CD4-positive, alpha-beta T cell (primary cell): ENCODE results near the gene GPR183. TPM values are rescaled to one million over a fixed set of nuclear protein-coding genes. Genes with fewer than 3 reads are reported as not detected.

ENCODE experiments used
- ATAC-seq: fragments of 200-7000 bp; cut with Tn5 transposase; one replicate; pipeline ENCODE4 v1.10.0; 2022; ENCODE audit warnings: mild to moderate bottlenecking; ENCODE audit not compliant: poor library complexity
- CTCF ChIA-PET: fragments of 350-600 bp; sonication (Branson Sonifier 250); formaldehyde crosslinking; loops from one replicate; lab custom pipeline; 2021; ENCODE audit warnings: antibody characterized with exemption, inconsistent platforms; lab: Charles Lee
- POLR2A ChIA-PET: fragments of 350-600 bp; sonication (Branson Sonifier 250); formaldehyde crosslinking; loops from one replicate; lab custom pipeline; 2021; ENCODE audit warnings: antibody characterized with exemption, inconsistent platforms; lab: Charles Lee
- DNase-seq, 14 experiments: peaks; one replicate each; pipeline ENCODE4 v3.0.0-alpha.2; 2013 to 2020; ENCODE audit warnings: mixed read lengths in 2 of 14
- H3K27ac ChIP-seq, 2 donors: one replicate each; pipeline versions ENCODE4 v1.5.1 to v1.7.0; 2013; ENCODE audit warnings: low read length in 2 of 2, low read depth in 1 of 2, mild to moderate bottlenecking in 1 of 2
- H3K27me3 ChIP-seq, 2 experiments: 1 replicate in 1 of 2; 2 replicates in 1 of 2; pipeline versions ENCODE4 v1.6.1 to v1.7.0; 2013; ENCODE audit warnings: low read length in 2 of 2, control low read depth in 1 of 2, mild to moderate bottlenecking in 1 of 2, moderate library complexity in 1 of 2; ENCODE audit not compliant: insufficient read depth in 2 of 2, control insufficient read depth in 1 of 2
- H3K36me3 ChIP-seq: one replicate; pipeline ENCODE4 v1.6.1; 2013; ENCODE audit warnings: low read length, control low read depth; ENCODE audit not compliant: insufficient read depth
- H3K4me1 ChIP-seq: one replicate; pipeline ENCODE4 v1.6.1; 2013; ENCODE audit warnings: low read length, control low read depth; ENCODE audit not compliant: insufficient read depth
- H3K4me3 ChIP-seq: one replicate; pipeline ENCODE4 v1.5.1; 2013; ENCODE audit warnings: mild to moderate bottlenecking, low read length, moderate library complexity
- H3K9me3 ChIP-seq, 2 experiments: 1 replicate in 1 of 2; 2 replicates in 1 of 2; pipeline versions ENCODE4 v1.6.1 to v1.7.0; 2013; ENCODE audit warnings: low read length in 2 of 2, mild to moderate bottlenecking in 2 of 2, control low read depth in 1 of 2, moderate library complexity in 1 of 2; ENCODE audit not compliant: control insufficient read depth in 1 of 2, insufficient read depth in 1 of 2
- H3K27ac Mint-ChIP-seq: one replicate; pipeline ENCODE4 v1.8.0; 2020; ENCODE audit warnings: mixed read lengths
- H3K27me3 Mint-ChIP-seq: one replicate; pipeline ENCODE4 v1.8.0; 2021; ENCODE audit warnings: mixed read lengths
- H3K36me3 Mint-ChIP-seq: one replicate; pipeline ENCODE4 v1.8.0; 2021; ENCODE audit warnings: low read depth, mixed read lengths
- H3K4me1 Mint-ChIP-seq: one replicate; pipeline ENCODE4 v1.8.0; 2021; ENCODE audit warnings: low read depth, mixed read lengths
- H3K4me3 Mint-ChIP-seq: one replicate; pipeline ENCODE4 v1.8.0; 2020; ENCODE audit warnings: mild to moderate bottlenecking, mixed read lengths
- H3K9me3 Mint-ChIP-seq: one replicate; pipeline ENCODE4 v1.8.0; 2020; ENCODE audit warnings: mixed read lengths
- CTCF ChIP-seq: fragments of 200-600 bp; IDR thresholded peaks from one replicate; pipeline ENCODE4 v1.8.0; 2022; ENCODE audit warnings: antibody characterized with exemption, mild to moderate bottlenecking
- intact Hi-C, 2 experiments: fragments of 100-400 bp; cut with DNase I in 1 of 2; cut with micrococcal nuclease in 1 of 2; formaldehyde crosslinking; loops; one replicate each; pipeline versions ENCODE4 v1.15.1 to v1.9.0; 2023 to 2025; cut with DNase I, micrococcal nuclease
- total RNA-seq, 174 experiments: library from RNA in 2 of 174; stranded (reverse) in 2 of 174; gene quantifications; one replicate each; pipeline ENCODE4 v1.2.3 and lab custom pipeline; 2021 to 2026

The GPR183 gene
- total RNA-seq, 2 experiments from 2014 or later, result 330 to 337 TPM

GRCh38 chr13:99308471-99309087 lies 1.4 kb upstream of the GPR183 start:
- ChIA-PET CTCF (interaction anchor here (0.7 to 2.1 kb wide), 7 partner anchors 12 to 128 kb away, joined by 3 to 11 read pairs (median 4); no protein-coding TSS in a partner anchor), POLR2A (interaction anchor here (0.9 to 13.9 kb wide), 7 partner anchors 9 to 105 kb away, joined by 3 to 220 read pairs (median 5); no protein-coding TSS in a partner anchor)
- DNase-seq (peak in 1 of 14 experiments; percentile 4), ATAC-seq (no peak)
- H3K4me3 Mint-ChIP-seq, result peak overlapping the region; percentile 97
- no peaks in the 10 kb centered on the region for H3K9me3 Mint-ChIP-seq
- Histone ChIP-seq H3K27ac (peak overlapping the region; percentile 46 to 80), H3K4me1 (peaks cover 62% of the 10 kb centered on the region), H3K27me3 (no peaks in the 10 kb centered on the region), H3K4me3 (peak overlapping the region; percentile 83), H3K36me3 (peaks cover 18% of the 10 kb centered on the region), H3K9me3 (no peaks in the 10 kb centered on the region)
- H3K4me1 Mint-ChIP-seq, result peaks cover 75% of the 10 kb centered on the region
- H3K27me3 Mint-ChIP-seq, result no peaks in the 10 kb centered on the region
- TF ChIP-seq CTCF, result no peak
- H3K36me3 Mint-ChIP-seq, result peaks cover 56% of the 10 kb centered on the region
- peak overlapping the region; percentile 89 for H3K27ac Mint-ChIP-seq
- intact Hi-C loops, result loop anchor here in 1 of 2 experiments (5.0 kb wide), 1 partner anchor 36 kb away; no protein-coding TSS in a partner anchor

DNA sequence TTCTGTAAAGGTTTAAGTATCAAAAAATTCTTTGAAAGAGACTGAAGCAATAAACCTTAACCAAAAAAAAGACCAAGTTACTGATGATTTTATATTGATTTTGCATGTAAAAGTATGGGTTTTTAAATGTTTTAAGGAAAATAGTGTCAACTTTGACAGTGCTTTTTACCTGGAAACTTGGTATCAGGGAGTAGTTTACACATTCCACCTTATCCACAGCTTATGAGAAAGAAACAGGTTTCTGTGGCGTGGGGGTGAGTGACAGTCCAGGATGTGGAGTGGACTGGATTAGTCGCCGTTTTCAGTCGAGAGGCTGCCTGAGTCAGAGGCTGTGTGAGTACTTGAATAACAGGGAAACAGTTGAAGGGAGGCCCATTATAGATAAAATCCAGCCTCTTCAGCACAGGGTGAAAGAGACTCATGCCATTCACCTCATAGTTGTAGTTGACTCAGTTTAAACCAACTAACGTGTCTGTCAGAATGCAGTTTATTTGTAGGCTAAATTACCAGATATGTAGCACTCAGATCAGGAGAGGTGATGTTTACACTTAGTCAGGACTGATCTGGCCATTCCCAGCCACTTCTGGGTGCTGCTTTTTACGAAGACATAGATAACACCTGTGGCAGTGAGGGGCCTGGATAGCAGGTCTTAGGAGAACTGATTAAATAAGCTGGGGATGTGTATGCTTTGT lies 595 bp upstream of the GPR183 start:
- no peak for TF ChIP-seq CTCF
- intact Hi-C loops, result loop anchor here (1.0 to 5.0 kb wide), 7 partner anchors 15 to 127 kb away; no protein-coding TSS in a partner anchor
- no peaks in the 10 kb centered on the region for H3K27me3 Mint-ChIP-seq
- Histone ChIP-seq H3K9me3 (no peaks in the 10 kb centered on the region), H3K36me3 (peaks cover 25% of the 10 kb centered on the region), H3K27ac (peak overlapping the region; percentile 46 to 80), H3K27me3 (no peaks in the 10 kb centered on the region), H3K4me1 (peaks cover 59% of the 10 kb centered on the region), H3K4me3 (peak overlapping the region; percentile 83)
- peak; percentile 35 for ATAC-seq
- POLR2A ChIA-PET, result interaction anchor here (1.0 to 13.9 kb wide), 19 partner anchors 10 to 127 kb away, joined by 3 to 220 read pairs (median 13); no protein-coding TSS in a partner anchor
- CTCF ChIA-PET, result interaction anchor here (0.7 to 6.4 kb wide), 10 partner anchors 11 to 129 kb away, joined by 3 to 44 read pairs (median 8); no protein-coding TSS in a partner anchor
- peak overlapping the region; percentile 97 for H3K4me3 Mint-ChIP-seq
- H3K27ac Mint-ChIP-seq, result peak overlapping the region; percentile 89
- DNase-seq, result peak in 10 of 14 experiments; percentile 36 to 79 (median 46)
- peaks cover 75% of the 10 kb centered on the region for H3K4me1 Mint-ChIP-seq
- no peaks in the 10 kb centered on the region for H3K9me3 Mint-ChIP-seq
- H3K36me3 Mint-ChIP-seq, result peaks cover 64% of the 10 kb centered on the region

DNA sequence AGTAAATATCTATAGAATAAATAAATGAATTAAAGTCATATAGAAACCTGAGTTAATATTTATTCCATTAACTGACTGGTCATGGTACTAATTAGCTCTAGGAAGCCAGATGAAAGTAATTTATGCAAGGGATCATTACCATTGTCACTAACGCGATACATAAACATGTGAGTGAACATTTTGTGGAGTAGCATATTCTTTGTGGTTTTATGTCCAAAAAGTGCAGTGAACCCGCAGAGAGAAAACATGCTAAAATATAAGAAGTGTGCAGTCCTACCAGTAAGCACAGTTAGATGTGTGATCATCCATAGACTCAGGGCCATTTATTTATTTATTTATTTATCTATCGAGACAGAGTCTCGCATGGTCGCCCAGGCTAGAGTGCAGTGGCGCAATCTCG lies 1.6 kb downstream of the GPR183 start:
- Mint-ChIP-seq H3K36me3 (peaks cover 73% of the 10 kb centered on the region), H3K4me1 (peaks cover 69% of the 10 kb centered on the region), H3K4me3 (peak overlapping the region; percentile 97), H3K9me3 (no peaks in the 10 kb centered on the region), H3K27ac (peak overlapping the region; percentile 89), H3K27me3 (no peaks in the 10 kb centered on the region)
- no peak for TF ChIP-seq CTCF
- intact Hi-C loops, result loop anchor here in 1 of 2 experiments (5.0 kb wide), 1 partner anchor 33 kb away; no protein-coding TSS in a partner anchor
- peaks cover 47% of the 10 kb centered on the region for H3K36me3 ChIP-seq
- H3K4me3 ChIP-seq, result peak overlapping the region; percentile 83
- H3K27me3 ChIP-seq, result no peaks in the 10 kb centered on the region
- CTCF ChIA-PET, result interaction anchor here (0.9 to 6.4 kb wide), 10 partner anchors 10 to 131 kb away, joined by 3 to 44 read pairs (median 6); no protein-coding TSS in a partner anchor
- peak in 1 of 14 experiments; percentile 23 for DNase-seq
- no peak for ATAC-seq
- POLR2A ChIA-PET, result interaction anchor here (0.6 to 13.9 kb wide), 32 partner anchors 9 to 513 kb away, joined by 3 to 220 read pairs (median 12); partner anchors contain the start of genes GPR18 and UBAC2
- H3K4me1 ChIP-seq, result peaks cover 55% of the 10 kb centered on the region
- peak overlapping the region; percentile 68 to 74 for H3K27ac ChIP-seq
- H3K9me3 ChIP-seq, result no peaks in the 10 kb centered on the region
